Mesodermal cell (in vitro differentiated cells): Measurements from ENCODE around the gene MEIOB.

Experiments used
- H3K27ac ChIP-seq: 2 replicates; pipeline ENCODE4 v1.7.0; 2013; ENCODE audit warnings: mild to moderate bottlenecking, low read depth, low read length, moderate library complexity; ENCODE audit not compliant: severe bottlenecking
- H3K36me3 ChIP-seq: 2 replicates; pipeline ENCODE4 v1.7.1; 2013; ENCODE audit warnings: mild to moderate bottlenecking, low read length, moderate library complexity; ENCODE audit not compliant: control insufficient read depth, insufficient read depth
- H3K4me1 ChIP-seq: one replicate; pipeline ENCODE4 v1.7.1; 2013; ENCODE audit warnings: mild to moderate bottlenecking, low read length; ENCODE audit not compliant: insufficient read depth, control insufficient read depth, poor library complexity, severe bottlenecking
- H3K4me3 ChIP-seq: 2 replicates; pipeline ENCODE4 v1.7.0; 2013; ENCODE audit warnings: low read length, control low read depth, mild to moderate bottlenecking; ENCODE audit not compliant: insufficient read depth, poor library complexity, severe bottlenecking; ENCODE audit errors: extremely low read depth
- H3K9me3 ChIP-seq: 2 replicates; pipeline ENCODE4 v1.7.1; 2013; ENCODE audit warnings: mild to moderate bottlenecking, low read length, moderate library complexity; ENCODE audit not compliant: control insufficient read depth
- WGBS, 2 experiments: methylation state at CpG; one replicate each; pipeline ENCODE4 v1.1.5; 2013; ENCODE audit warnings: missing lambda C conversion rate in 2 of 2; ENCODE audit not compliant: insufficient coverage in 2 of 2; 5-methylcytosine and 5-hydroxymethylcytosine counted together

MEIOB gene

GRCh38 chr16:1915732-1916639 lies 44.0 kb upstream of the MEIOB start:
- Histone ChIP-seq H3K4me1 (peaks cover 6% of the 10 kb centered on the region), H3K36me3 (no peaks in the 10 kb centered on the region), H3K27ac (no peak overlapping the region), H3K4me3 (no peak overlapping the region), H3K9me3 (no peaks in the 10 kb centered on the region)
- 70 to 77% methylated on average over 20 to 24 of the region's 25 CpGs for WGBS, 2 experiments

GRCh38 chr16:1914988-1915387 lies 43.0 kb upstream of the MEIOB start:
- Histone ChIP-seq H3K36me3 (no peaks in the 10 kb centered on the region), H3K4me3 (no peak overlapping the region), H3K4me1 (peaks cover 6% of the 10 kb centered on the region), H3K27ac (no peak overlapping the region), H3K9me3 (no peaks in the 10 kb centered on the region)
- 56 to 62% methylated on average over 4 of the region's 8 CpGs for WGBS, 2 experiments

GRCh38 chr16:1914084-1914608 lies 42.2 kb upstream of the MEIOB start:
- peaks cover 10% of the 10 kb centered on the region for H3K4me1 ChIP-seq
- WGBS, 2 experiments: 68 to 72% methylated on average over 11 to 14 of the region's 15 CpGs
- no peaks in the 10 kb centered on the region for H3K9me3 ChIP-seq
- no peaks in the 10 kb centered on the region for H3K36me3 ChIP-seq
- no peak overlapping the region for H3K27ac ChIP-seq
- no peak overlapping the region for H3K4me3 ChIP-seq

GRCh38 chr16:1913327-1914083 lies 41.5 kb upstream of the MEIOB start:
- Histone ChIP-seq H3K27ac (no peak overlapping the region), H3K4me3 (no peak overlapping the region), H3K9me3 (no peaks in the 10 kb centered on the region), H3K4me1 (peaks cover 10% of the 10 kb centered on the region), H3K36me3 (no peaks in the 10 kb centered on the region)
- 77 to 81% methylated on average over 9 to 12 of the region's 21 CpGs for WGBS, 2 experiments

- Histone ChIP-seq H3K27ac (no peak overlapping the region), H3K9me3 (no peaks in the 10 kb centered on the region), H3K4me3 (no peak overlapping the region), H3K36me3 (no peaks in the 10 kb centered on the region), H3K4me1 (peaks cover 10% of the 10 kb centered on the region)
- WGBS, 2 experiments: 94 to 96% methylated on average over 6 to 17 of the region's 17 CpGs
These were observed 40.2 kb upstream of the MEIOB start for GRCh38 chr16:1912215-1912543.

- WGBS, 2 experiments: 96% methylated on average over 52 to 59 of the region's 59 CpGs
These were observed 39.7 kb upstream of the MEIOB start for GRCh38 chr16:1911467-1912214.

GRCh38 chr16:1909561-1910231 lies 37.7 kb upstream of the MEIOB start:
- 89 to 91% methylated on average over 13 to 18 of the region's 18 CpGs for WGBS, 2 experiments
- Histone ChIP-seq H3K36me3 (no peaks in the 10 kb centered on the region), H3K9me3 (no peaks in the 10 kb centered on the region), H3K4me3 (no peak overlapping the region), H3K4me1 (peaks cover 10% of the 10 kb centered on the region), H3K27ac (no peak overlapping the region)

More at GRCh38 chr16:1911467-1912214, 39.7 kb upstream of the MEIOB start:
- Histone ChIP-seq H3K27ac (no peak overlapping the region), H3K4me3 (no peak overlapping the region), H3K4me1 (peaks cover 10% of the 10 kb centered on the region), H3K36me3 (no peaks in the 10 kb centered on the region), H3K9me3 (no peaks in the 10 kb centered on the region)

GRCh38 chr16:1908983-1909382 lies 37.0 kb upstream of the MEIOB start:
- H3K4me1 ChIP-seq: peaks cover 10% of the 10 kb centered on the region
- H3K36me3 ChIP-seq: no peaks in the 10 kb centered on the region
- no peaks in the 10 kb centered on the region for H3K9me3 ChIP-seq
- H3K4me3 ChIP-seq: no peak overlapping the region
- H3K27ac ChIP-seq: no peak overlapping the region
- 86 to 88% methylated on average over 8 of the region's 9 CpGs for WGBS, 2 experiments

- H3K9me3 ChIP-seq: no peaks in the 10 kb centered on the region
- H3K36me3 ChIP-seq: no peaks in the 10 kb centered on the region
- H3K4me3 ChIP-seq: no peak overlapping the region
- H3K27ac ChIP-seq: no peak overlapping the region
- 75 to 81% methylated on average over 12 to 14 of the region's 17 CpGs for WGBS, 2 experiments
- H3K4me1 ChIP-seq: peaks cover 4% of the 10 kb centered on the region
These were observed 36.2 kb upstream of the MEIOB start for GRCh38 chr16:1908184-1908583.
